ENCODE results near the gene TUBA4A.

DNA sequence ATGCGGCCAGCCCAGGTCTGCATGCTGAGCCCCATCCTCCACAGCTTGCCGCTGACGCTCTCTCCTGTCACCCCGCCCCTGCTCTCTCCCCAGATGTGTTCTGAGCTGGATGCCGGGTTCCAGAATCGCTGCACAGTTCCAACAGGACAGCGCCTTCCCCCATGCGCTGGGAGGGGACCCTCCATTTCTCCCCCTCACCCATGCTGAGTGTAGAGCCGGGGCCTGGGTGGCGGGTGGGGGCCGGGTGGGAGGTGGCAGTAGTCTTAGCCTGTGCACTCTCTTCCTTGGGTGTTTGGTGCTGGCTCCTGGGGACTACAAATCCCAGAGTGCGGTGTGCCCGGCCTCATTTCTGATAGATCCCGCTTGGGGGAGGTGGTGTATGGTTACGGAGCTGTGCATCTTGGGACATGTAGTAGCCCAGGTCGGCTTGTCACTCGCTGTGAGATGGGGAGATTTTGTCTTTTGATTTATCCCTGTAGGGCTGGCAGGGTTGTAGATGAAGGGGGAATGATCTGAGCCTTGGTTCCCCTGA, 32.2 kb upstream of the TUBA4A start:
- TF ChIP-seq POLR2A (IDR thresholded peaks at IDR 0.05) (no peak), EP300 (IDR thresholded peaks at IDR 0.05) (no peak)
- TF ChIP-seq, protein P1, sequence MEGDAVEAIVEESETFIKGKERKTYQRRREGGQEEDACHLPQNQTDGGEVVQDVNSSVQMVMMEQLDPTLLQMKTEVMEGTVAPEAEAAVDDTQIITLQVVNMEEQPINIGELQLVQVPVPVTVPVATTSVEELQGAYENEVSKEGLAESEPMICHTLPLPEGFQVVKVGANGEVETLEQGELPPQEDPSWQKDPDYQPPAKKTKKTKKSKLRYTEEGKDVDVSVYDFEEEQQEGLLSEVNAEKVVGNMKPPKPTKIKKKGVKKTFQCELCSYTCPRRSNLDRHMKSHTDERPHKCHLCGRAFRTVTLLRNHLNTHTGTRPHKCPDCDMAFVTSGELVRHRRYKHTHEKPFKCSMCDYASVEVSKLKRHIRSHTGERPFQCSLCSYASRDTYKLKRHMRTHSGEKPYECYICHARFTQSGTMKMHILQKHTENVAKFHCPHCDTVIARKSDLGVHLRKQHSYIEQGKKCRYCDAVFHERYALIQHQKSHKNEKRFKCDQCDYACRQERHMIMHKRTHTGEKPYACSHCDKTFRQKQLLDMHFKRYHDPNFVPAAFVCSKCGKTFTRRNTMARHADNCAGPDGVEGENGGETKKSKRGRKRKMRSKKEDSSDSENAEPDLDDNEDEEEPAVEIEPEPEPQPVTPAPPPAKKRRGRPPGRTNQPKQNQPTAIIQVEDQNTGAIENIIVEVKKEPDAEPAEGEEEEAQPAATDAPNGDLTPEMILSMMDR (IDR thresholded peaks at IDR 0.05): no peak
